Keratinocyte (primary cell): ENCODE measurements around the gene ZNF512B. TPM values are rescaled to one million over a fixed set of nuclear protein-coding genes. Genes with fewer than 3 reads are reported as not detected.

ENCODE experiments used
- DNase-seq: peaks from one replicate; pipeline ENCODE4 v3.0.0-alpha.2; 2011; ENCODE audit warnings: low read depth, missing footprints, low spot score
- FAIRE-seq: peaks from 2 replicates; lab custom pipeline; 2011; peaks lifted over from hg19 to GRCh38; lab: Jason Lieb, UNC
- H2AFZ ChIP-seq: 2 replicates; pipeline ENCODE4 v1.6.0; 2012; ENCODE audit warnings: low read length, control low read depth, inconsistent platforms; ENCODE audit not compliant: control insufficient read depth
- H3K27ac ChIP-seq: 2 replicates; pipeline ENCODE4 v1.5.1; 2011; ENCODE audit warnings: low read length; ENCODE audit not compliant: control insufficient read depth, insufficient read depth
- H3K27me3 ChIP-seq: 3 replicates; pipeline ENCODE4 v1.6.0; 2011; ENCODE audit warnings: low read length; ENCODE audit not compliant: control insufficient read depth, insufficient read depth; ENCODE audit errors: extremely low read depth
- H3K36me3 ChIP-seq, 2 experiments: 2 replicates in 1 of 2; 3 replicates in 1 of 2; pipeline ENCODE4 v1.5.1; 2011; ENCODE audit warnings: low read length in 2 of 2, mild to moderate bottlenecking in 1 of 2; ENCODE audit not compliant: control insufficient read depth in 2 of 2, insufficient read depth in 2 of 2; ENCODE audit errors: extremely low read depth in 1 of 2
- H3K4me1 ChIP-seq: 3 replicates; pipeline ENCODE4 v1.5.1; 2011; ENCODE audit warnings: low read length; ENCODE audit not compliant: control insufficient read depth, insufficient read depth; ENCODE audit errors: extremely low read depth
- H3K4me2 ChIP-seq: 3 replicates; pipeline ENCODE4 v1.6.0; 2011; ENCODE audit warnings: low read depth, low read length; ENCODE audit not compliant: control insufficient read depth, insufficient read depth; ENCODE audit errors: extremely low read depth
- H3K4me3 ChIP-seq, 3 experiments: fragments of 200-600 bp in 1 of 3; sonication (generic) in 1 of 3; 2 replicates in 2 of 3; 3 replicates in 1 of 3; pipeline ENCODE4 v1.5.1; 2011 to 2016; ENCODE audit warnings: low read length in 3 of 3, mild to moderate bottlenecking in 3 of 3, control low read depth in 2 of 3, inconsistent platforms in 1 of 3, low read depth in 1 of 3, mixed read lengths in 1 of 3, mixed run types in 1 of 3, moderate library complexity in 1 of 3; ENCODE audit not compliant: control insufficient read depth in 2 of 3, insufficient read depth in 2 of 3; ENCODE audit errors: extremely low read depth in 1 of 3
- H3K79me2 ChIP-seq: 2 replicates; pipeline ENCODE4 v1.6.0; 2012; ENCODE audit warnings: low read length; ENCODE audit not compliant: control insufficient read depth, insufficient read depth
- H3K9ac ChIP-seq: 3 replicates; pipeline ENCODE4 v1.6.0; 2011; ENCODE audit warnings: low read length; ENCODE audit not compliant: control insufficient read depth, insufficient read depth; ENCODE audit errors: extremely low read depth
- H3K9me1 ChIP-seq: 3 replicates; pipeline ENCODE4 v1.6.0; 2011; ENCODE audit warnings: low read length; ENCODE audit not compliant: control insufficient read depth, insufficient read depth; ENCODE audit errors: extremely low read depth
- H3K9me3 ChIP-seq: 2 replicates; pipeline ENCODE4 v1.5.1; 2012; ENCODE audit warnings: low read depth, low read length; ENCODE audit not compliant: control insufficient read depth
- H4K20me1 ChIP-seq: 3 replicates; pipeline ENCODE4 v1.6.0; 2011; ENCODE audit warnings: low read length; ENCODE audit not compliant: control insufficient read depth, insufficient read depth; ENCODE audit errors: extremely low read depth
- CTCF ChIP-seq, 3 experiments: IDR thresholded peaks in 1 of 3; conservative IDR thresholded peaks in 1 of 3; optimal IDR thresholded peaks in 1 of 3; 2 replicates in 2 of 3; 3 replicates in 1 of 3; pipeline versions ENCODE3 to v1.5.1; 2011; ENCODE audit warnings: low read length in 3 of 3, mild to moderate bottlenecking in 3 of 3, moderate library complexity in 2 of 3, control low read depth in 1 of 3, inconsistent platforms in 1 of 3; ENCODE audit not compliant: insufficient read depth in 2 of 3; ENCODE audit errors: extremely low read depth in 1 of 3
- EZH2 ChIP-seq: IDR thresholded peaks from one replicate; pipeline ENCODE4 v1.6.1; 2012; ENCODE audit warnings: inconsistent platforms, mild to moderate bottlenecking, low read length, moderate library complexity
- dilution Hi-C: fragments of 300-500 bp; cut with MboI; formaldehyde crosslinking; loops from one replicate; pipeline ENCODE4 v1.7.0; 2020; ENCODE audit warnings: low sequenced_read_pairs; ENCODE audit not compliant: extremely low pct_ligation_motif_present
- polyA plus RNA-seq, 5 experiments: library from polyadenylated mRNA; depleted of rRNA in 3 of 5; stranded (reverse) in 3 of 5; stranded (forward) in 1 of 5; unstranded in 1 of 5; fragments of >200 nt; gene quantifications; 1 replicate in 1 of 5; 2 replicates in 3 of 5; 3 replicates in 1 of 5; pipeline versions ENCODE4 v1.2.1 to v1.2.3, GENCODE V29; 2011 to 2012; ENCODE audit warnings: missing spikeins in 2 of 5, low read depth in 1 of 5, low replicate concordance in 1 of 5

The ZNF512B gene
- polyA plus RNA-seq, 1 donor (not counting 4 experiments of a cell fraction or from before 2014, with no cell fraction given), result 2.4 TPM

DNA sequence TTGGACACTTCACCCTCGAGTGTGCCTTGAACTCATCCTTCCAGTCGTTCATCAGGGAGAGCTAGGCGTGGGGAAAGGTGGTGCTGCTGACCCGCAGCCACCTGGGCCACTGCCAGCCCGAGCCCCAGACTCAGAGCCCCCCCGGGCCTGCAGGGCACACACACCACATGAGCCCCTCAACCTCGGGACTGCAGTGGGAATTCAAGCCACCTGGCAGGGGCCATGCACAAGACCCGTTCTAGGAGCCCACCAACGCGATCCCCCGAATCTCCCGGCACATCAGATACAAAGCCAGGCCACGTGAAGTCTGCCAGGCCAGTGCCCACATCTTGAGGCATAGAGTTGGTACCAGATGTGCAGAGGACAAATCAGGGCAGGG is 2.8 kb downstream of the ZNF512B start:
- peaks cover 4% of the 10 kb centered on the region for H3K27me3 ChIP-seq
- no peak overlapping the region for H3K4me3 ChIP-seq
- no peak for FAIRE-seq
- DNase-seq, result no peak
- no peak overlapping the region for H3K27ac ChIP-seq
- H2AFZ ChIP-seq, result no peak overlapping the region
- TF ChIP-seq CTCF (optimal IDR thresholded peaks at IDR 0.05 in 1 of 3, IDR thresholded peaks at IDR 0.05 in 1 of 3, conservative IDR thresholded peaks at IDR 0.05 in 1 of 3; ENCODE audit: extremely low read depth in 1 of 3, insufficient read depth in 2 of 3, low read length in 3 of 3) (no peak), EZH2 (no peak)
- no peak overlapping the region for H3K4me2 ChIP-seq
- no peaks in the 10 kb centered on the region for H4K20me1 ChIP-seq
- H3K9ac ChIP-seq, result no peak overlapping the region
- H3K36me3 ChIP-seq, result peaks cover 16 to 27% of the 10 kb centered on the region in 2 experiments
- H3K4me1 ChIP-seq, result peaks cover 5% of the 10 kb centered on the region
- peaks cover 4% of the 10 kb centered on the region for H3K9me3 ChIP-seq
- peaks cover 12% of the 10 kb centered on the region for H3K79me2 ChIP-seq
- no peaks in the 10 kb centered on the region for H3K9me1 ChIP-seq
- dilution Hi-C loops, result no loop called here

DNA sequence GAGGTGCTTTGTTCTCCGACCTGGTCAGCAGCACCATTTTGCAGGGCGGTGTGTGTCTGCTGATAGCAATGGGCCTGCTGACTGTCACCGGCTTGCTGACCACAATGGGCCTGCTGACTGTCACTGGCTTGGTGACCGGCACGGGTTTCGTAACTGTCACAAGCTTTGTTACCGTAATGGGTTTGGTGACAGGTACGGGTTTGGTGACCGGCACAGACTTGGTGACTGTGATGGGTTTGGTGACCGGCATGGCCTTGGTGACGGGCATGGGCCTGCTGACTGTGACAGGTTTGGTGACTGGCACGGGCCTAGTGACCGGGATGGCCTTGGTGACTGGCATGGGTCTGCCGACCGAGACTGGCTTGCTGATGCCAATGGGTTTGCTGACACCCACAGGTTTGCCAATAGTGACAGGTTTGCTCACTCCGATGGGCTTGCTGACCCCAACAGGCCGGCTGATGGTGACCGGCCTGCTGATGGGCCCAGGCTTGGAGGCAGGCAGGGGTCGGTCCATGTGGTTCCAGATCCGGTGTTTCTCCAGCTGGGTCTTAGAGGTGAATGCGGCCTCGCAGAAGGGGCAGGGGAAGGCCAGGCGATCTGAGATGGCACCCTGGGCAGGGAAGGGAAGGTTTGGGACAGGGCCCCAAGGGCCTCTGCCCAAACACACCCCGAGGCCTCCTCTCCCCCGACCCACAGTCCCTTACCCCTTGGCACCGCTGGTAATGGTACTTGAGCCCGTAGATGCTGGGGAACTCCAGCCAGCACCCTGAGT is 3.4 kb downstream of the ZNF512B start:
- Histone ChIP-seq H4K20me1 (no peaks in the 10 kb centered on the region), H3K79me2 (peaks cover 12% of the 10 kb centered on the region), H2AFZ (no peak overlapping the region), H3K36me3 (peaks cover 22 to 33% of the 10 kb centered on the region in 2 experiments), H3K9me1 (no peaks in the 10 kb centered on the region), H3K27me3 (peaks cover 4% of the 10 kb centered on the region), H3K9me3 (peaks cover 4% of the 10 kb centered on the region), H3K4me3 (no peak overlapping the region), H3K4me1 (peaks cover 5% of the 10 kb centered on the region), H3K27ac (no peak overlapping the region), H3K4me2 (no peak overlapping the region), H3K9ac (no peak overlapping the region)
- DNase-seq (no peak), FAIRE-seq (no peak)
- dilution Hi-C loops, result no loop called here
- TF ChIP-seq EZH2, result no peak
- no peak for TF ChIP-seq CTCF (optimal IDR thresholded peaks at IDR 0.05 in 1 of 3, IDR thresholded peaks at IDR 0.05 in 1 of 3, conservative IDR thresholded peaks at IDR 0.05 in 1 of 3; ENCODE audit: extremely low read depth in 1 of 3, insufficient read depth in 2 of 3, low read length in 3 of 3)
